Left ventricle myocardium inferior (tissue), 1 donor: ENCODE data around the gene ADAMTSL1. TPM values are rescaled to one million over a fixed set of nuclear protein-coding genes. Genes with fewer than 3 reads are reported as not detected.
A peak's percentile ranks its signal among the peaks of the same experiment; 100 is the strongest.

ENCODE experiments used
- DNase-seq: peaks from one replicate; pipeline ENCODE4 v3.0.0-alpha.2; 2020
- H3K27ac ChIP-seq: fragments of 200-600 bp; replicated peaks from 2 replicates; pipeline ENCODE4 v1.8.0; 2021
- H3K27me3 ChIP-seq: fragments of 200-600 bp; 2 replicates; pipeline ENCODE4 v1.8.0; 2021; ENCODE audit warnings: low read depth
- H3K36me3 ChIP-seq: fragments of 200-600 bp; 2 replicates; pipeline ENCODE4 v1.8.0; 2021
- H3K4me1 ChIP-seq: fragments of 200-600 bp; 2 replicates; pipeline ENCODE4 v1.8.0; 2021
- H3K4me3 ChIP-seq: fragments of 200-600 bp; 2 replicates; pipeline ENCODE4 v1.8.0; 2021; ENCODE audit warnings: mild to moderate bottlenecking, moderate library complexity
- H3K9me3 ChIP-seq: fragments of 200-600 bp; replicated peaks from 2 replicates; pipeline ENCODE4 v1.8.0; 2021
- intact Hi-C: fragments of 100-400 bp; cut with micrococcal nuclease; formaldehyde crosslinking; loops from one replicate; pipeline ENCODE4 v1.11.0; 2022
- total RNA-seq: library from RNA; stranded (reverse); fragmentation: NEBNext Ultra II Directional; extraction: Animal tissue kit (Norgen Biotek cat#: 25700); gene quantifications from one replicate; pipeline ENCODE4 v1.2.1, GENCODE V29; 2021
- TF ChIP-seq, protein P1 (sequence below): fragments of 200-600 bp; IDR thresholded peaks from 2 replicates; pipeline ENCODE4 v1.8.0; 2021; ENCODE audit warnings: antibody characterized with exemption, mild to moderate bottlenecking, borderline replicate concordance
- donor health status: DM: no; HTN: yes; CAD: no; lungs with severe emphysema.

Gene ADAMTSL1
- total RNA-seq, 1 donor from 2014 or later: 1.7 TPM

- DNase-seq: no peak
- Histone ChIP-seq H3K27ac (no peak overlapping the region), H3K4me3 (peak overlapping the region; percentile 22), H3K4me1 (peaks cover 26% of the 10 kb centered on the region), H3K9me3 (no peaks in the 10 kb centered on the region), H3K36me3 (no peaks in the 10 kb centered on the region), H3K27me3 (no peaks in the 10 kb centered on the region)
- TF ChIP-seq, protein P1, sequence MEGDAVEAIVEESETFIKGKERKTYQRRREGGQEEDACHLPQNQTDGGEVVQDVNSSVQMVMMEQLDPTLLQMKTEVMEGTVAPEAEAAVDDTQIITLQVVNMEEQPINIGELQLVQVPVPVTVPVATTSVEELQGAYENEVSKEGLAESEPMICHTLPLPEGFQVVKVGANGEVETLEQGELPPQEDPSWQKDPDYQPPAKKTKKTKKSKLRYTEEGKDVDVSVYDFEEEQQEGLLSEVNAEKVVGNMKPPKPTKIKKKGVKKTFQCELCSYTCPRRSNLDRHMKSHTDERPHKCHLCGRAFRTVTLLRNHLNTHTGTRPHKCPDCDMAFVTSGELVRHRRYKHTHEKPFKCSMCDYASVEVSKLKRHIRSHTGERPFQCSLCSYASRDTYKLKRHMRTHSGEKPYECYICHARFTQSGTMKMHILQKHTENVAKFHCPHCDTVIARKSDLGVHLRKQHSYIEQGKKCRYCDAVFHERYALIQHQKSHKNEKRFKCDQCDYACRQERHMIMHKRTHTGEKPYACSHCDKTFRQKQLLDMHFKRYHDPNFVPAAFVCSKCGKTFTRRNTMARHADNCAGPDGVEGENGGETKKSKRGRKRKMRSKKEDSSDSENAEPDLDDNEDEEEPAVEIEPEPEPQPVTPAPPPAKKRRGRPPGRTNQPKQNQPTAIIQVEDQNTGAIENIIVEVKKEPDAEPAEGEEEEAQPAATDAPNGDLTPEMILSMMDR: no peak
- intact Hi-C loops: no loop called here
These were observed 231.9 kb downstream of the ADAMTSL1 start for GRCh38 chr9:18705796-18706392.

DNA sequence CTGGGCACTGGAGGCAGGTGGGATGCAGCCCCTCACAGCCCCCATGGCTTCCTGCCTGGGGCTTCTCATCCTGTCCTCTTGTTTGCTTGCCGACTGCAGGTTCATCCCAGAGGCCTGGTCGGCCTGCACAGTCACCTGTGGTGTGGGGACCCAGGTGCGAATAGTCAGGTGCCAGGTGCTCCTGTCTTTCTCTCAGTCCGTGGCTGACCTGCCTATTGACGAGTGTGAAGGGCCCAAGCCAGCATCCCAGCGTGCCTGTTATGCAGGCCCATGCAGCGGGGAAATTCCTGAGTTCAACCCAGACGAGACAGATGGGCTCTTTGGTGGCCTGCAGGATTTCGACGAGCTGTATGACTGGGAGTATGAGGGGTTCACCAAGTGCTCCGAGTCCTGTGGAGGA is 232.7 kb downstream of the ADAMTSL1 start:
- Histone ChIP-seq H3K36me3 (no peaks in the 10 kb centered on the region), H3K4me1 (peaks cover 26% of the 10 kb centered on the region), H3K27ac (no peak overlapping the region), H3K27me3 (no peaks in the 10 kb centered on the region), H3K9me3 (no peaks in the 10 kb centered on the region), H3K4me3 (no peak overlapping the region)
- intact Hi-C loops: no loop called here
- TF ChIP-seq, protein P1: no peak
- no peak for DNase-seq

DNA sequence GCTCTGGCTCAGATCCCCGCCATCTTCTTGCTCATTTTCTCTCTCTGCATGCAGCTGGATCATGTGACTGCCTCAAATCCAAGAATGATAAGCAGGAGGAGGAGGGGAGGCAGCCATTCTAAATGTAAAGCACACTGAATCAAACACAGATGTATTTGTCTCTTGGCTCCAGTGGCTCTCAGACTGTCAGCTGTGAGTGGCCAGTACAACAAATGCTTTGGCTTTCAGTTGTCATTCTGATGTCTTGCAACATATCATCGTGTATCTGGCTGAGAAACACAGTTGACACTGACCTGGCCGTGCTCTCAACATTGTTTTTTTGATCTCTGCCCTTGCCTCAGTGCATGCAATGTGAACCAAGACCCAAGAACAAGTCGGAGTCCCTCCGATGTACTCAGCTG is 233.1 kb downstream of the ADAMTSL1 start:
- H3K9me3 ChIP-seq: no peaks in the 10 kb centered on the region
- H3K4me3 ChIP-seq: no peak overlapping the region
- H3K4me1 ChIP-seq: peaks cover 26% of the 10 kb centered on the region
- H3K36me3 ChIP-seq: no peaks in the 10 kb centered on the region
- DNase-seq: no peak
- H3K27me3 ChIP-seq: no peaks in the 10 kb centered on the region
- TF ChIP-seq, protein P1: no peak
- H3K27ac ChIP-seq: no peak overlapping the region
- intact Hi-C loops: no loop called here

DNA sequence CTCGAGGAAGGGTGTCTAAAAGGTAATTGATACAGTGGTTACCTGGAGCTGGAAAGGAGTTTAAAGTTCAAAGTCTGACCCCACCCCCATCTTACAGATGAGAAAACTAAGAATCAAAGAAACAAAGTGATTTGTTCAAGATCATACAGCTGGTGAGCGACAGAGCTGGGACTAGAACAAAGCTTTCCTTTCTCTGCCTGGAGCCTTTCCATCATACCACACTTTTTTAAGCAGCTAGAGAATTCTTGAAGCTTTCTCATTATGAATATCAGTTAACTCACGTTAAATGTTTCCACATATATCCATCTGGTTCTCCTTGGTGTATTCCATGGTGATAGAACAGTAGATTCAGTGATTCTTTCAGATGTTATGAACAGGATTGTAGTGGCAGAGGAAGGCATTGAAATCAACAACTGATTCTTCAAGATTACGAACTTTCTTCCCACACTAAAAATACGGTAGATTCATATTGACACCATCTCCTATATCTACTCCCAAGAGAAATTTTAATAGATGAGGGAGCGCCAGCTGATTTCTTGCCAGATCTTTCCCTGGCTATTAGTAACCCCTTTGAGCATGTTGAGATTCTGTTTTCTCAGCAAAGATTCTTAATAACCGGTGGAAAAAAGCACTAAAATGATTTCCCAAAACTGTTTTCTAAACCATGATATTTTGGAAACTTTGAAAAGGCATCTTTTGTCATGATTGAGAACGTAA is 233.7 kb downstream of the ADAMTSL1 start:
- intact Hi-C loops: no loop called here
- Histone ChIP-seq H3K9me3 (no peaks in the 10 kb centered on the region), H3K27ac (no peak overlapping the region), H3K36me3 (no peaks in the 10 kb centered on the region), H3K4me3 (no peak overlapping the region), H3K4me1 (peaks cover 25% of the 10 kb centered on the region), H3K27me3 (no peaks in the 10 kb centered on the region)
- TF ChIP-seq, protein P1: no peak
- no peak for DNase-seq

DNA sequence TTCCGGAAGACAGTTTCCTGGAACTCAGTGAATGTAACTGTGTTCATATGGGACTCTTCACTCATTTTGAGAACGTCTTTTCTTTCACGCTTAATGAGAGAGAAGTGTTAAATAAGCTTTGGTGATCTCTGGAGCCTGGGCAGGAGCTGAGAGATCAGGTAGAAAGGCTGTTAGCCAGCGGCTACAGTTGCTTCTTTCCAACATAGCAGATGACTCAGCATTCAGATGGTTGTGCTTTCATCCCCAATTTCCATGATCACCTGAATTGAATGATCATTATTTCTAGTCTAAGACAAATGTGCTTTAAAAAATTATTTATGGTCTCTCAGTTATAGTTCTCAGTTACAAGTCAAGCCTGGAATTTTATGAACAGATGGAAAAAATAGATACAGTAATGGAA is 234.5 kb downstream of the ADAMTSL1 start:
- Histone ChIP-seq H3K36me3 (no peaks in the 10 kb centered on the region), H3K27ac (no peak overlapping the region), H3K4me3 (no peak overlapping the region), H3K4me1 (peaks cover 19% of the 10 kb centered on the region), H3K9me3 (no peaks in the 10 kb centered on the region), H3K27me3 (no peaks in the 10 kb centered on the region)
- no peak for DNase-seq
- intact Hi-C loops: no loop called here
- TF ChIP-seq, protein P1: no peak
